Measurements from ENCODE around the gene DRAM2.
A peak's percentile ranks its signal among the peaks of the same experiment; 100 is the strongest.

The DRAM2 gene

GRCh38 chr1:111141245-111142220 lies 1.6 kb upstream of the DRAM2 start:
- H3K9me3 ChIP-seq (ENCODE audit: control insufficient read depth, insufficient read depth, low read depth, low read length): no peaks in the 10 kb centered on the region
- TF ChIP-seq PRDM1 (tag by site-specific recombination; IDR thresholded peaks at IDR 0.05) (0 out of 2 replicates have a peak, but pooled peaks have one; percentile 25), GFI1B (tag by site-specific recombination; IDR thresholded peaks at IDR 0.05) (no peak), FEZF1 (tag by site-specific recombination; IDR thresholded peaks at IDR 0.05) (peak; percentile 36; the same call in 1 of the 2 replicates), ZNF366 (tag by site-specific recombination; conservative IDR thresholded peaks at IDR 0.05) (0 out of 2 replicates have a peak, but pooled peaks have one; percentile 28), ZNF623 (tag by site-specific recombination; IDR thresholded peaks at IDR 0.05) (no peak), SCRT2 (tag by site-specific recombination; IDR thresholded peaks at IDR 0.05) (peak; percentile 86), SCRT1 (tag by site-specific recombination; IDR thresholded peaks at IDR 0.05; ENCODE audit: borderline replicate concordance) (0 out of 2 replicates have a peak, but pooled peaks have one; percentile 70)
- H3K27ac ChIP-seq (ENCODE audit: extremely low read depth, low read depth, low read length): no peak overlapping the region
- peaks cover 0 to 16% of the 10 kb centered on the region in 2 experiments; a peak in 2 of 3 replicates for H3K36me3 ChIP-seq (ENCODE audit: control insufficient read depth in 2 of 2, insufficient read depth in 1 of 2, low read length in 2 of 2)
- POLR2A ChIA-PET: no interaction called here
- peak overlapping the region; percentile 98 for H3K4me3 ChIP-seq (ENCODE audit: low read depth, low read length)
- CTCF ChIA-PET: interaction anchor here (0.7 kb wide), 1 partner anchor 133 kb away, joined by 3 read pairs; no protein-coding TSS in a partner anchor
- peaks cover 13% of the 10 kb centered on the region; the same call in 1 of the 2 replicates for H3K4me1 ChIP-seq (ENCODE audit: control insufficient read depth, insufficient read depth, low read length)

GRCh38 chr1:111140680-111140967 lies 731 bp upstream of the DRAM2 start:
- TF ChIP-seq ZNF530 (tag by site-specific recombination; IDR thresholded peaks at IDR 0.05; ENCODE audit: low read depth): no peak
- no peak for TF ChIP-seq ZNF791 (tag by site-specific recombination; IDR thresholded peaks at IDR 0.05)
- 0 out of 2 replicates have a peak, but pooled peaks have one; percentile 2 for TF ChIP-seq ZNF76 (tag by site-specific recombination; IDR thresholded peaks at IDR 0.05; ENCODE audit: borderline replicate concordance, low read depth)
- Histone ChIP-seq H3K9me3 (ENCODE audit: control insufficient read depth, insufficient read depth, low read depth, low read length) (no peaks in the 10 kb centered on the region), H3K4me3 (ENCODE audit: low read depth, low read length) (peak overlapping the region; percentile 98), H3K27ac (ENCODE audit: extremely low read depth, low read depth, low read length) (peak overlapping the region; percentile 92; the same call in 1 of the 2 replicates), H3K4me1 (ENCODE audit: control insufficient read depth, insufficient read depth, low read length) (peaks cover 13% of the 10 kb centered on the region; the same call in 1 of the 2 replicates), H3K36me3 (ENCODE audit: control insufficient read depth in 2 of 2, insufficient read depth in 1 of 2, low read length in 2 of 2) (peaks cover 4 to 23% of the 10 kb centered on the region in 2 experiments; a peak in 2 of 3 replicates)
- ChIA-PET POLR2A (no interaction called here), CTCF (no interaction called here)

- ChIA-PET CTCF (interaction anchor here (0.6 to 1.4 kb wide), 5 partner anchors 21 to 1524 kb away, joined by 3 to 5 read pairs (median 3); no protein-coding TSS in a partner anchor), POLR2A (interaction anchor here (0.5 to 1.6 kb wide), 4 partner anchors 21 to 480 kb away, joined by 3 to 6 read pairs (median 3); no protein-coding TSS in a partner anchor)
- Histone ChIP-seq H3K4me3 (ENCODE audit: low read depth, low read length) (peak overlapping the region; percentile 98), H3K4me1 (ENCODE audit: control insufficient read depth, insufficient read depth, low read length) (peaks cover 13% of the 10 kb centered on the region; the same call in 1 of the 2 replicates), H3K36me3 (ENCODE audit: control insufficient read depth in 2 of 2, insufficient read depth in 1 of 2, low read length in 2 of 2) (peaks cover 4 to 30% of the 10 kb centered on the region in 2 experiments; a peak in 2 of 3 replicates), H3K9me3 (ENCODE audit: control insufficient read depth, insufficient read depth, low read depth, low read length) (no peaks in the 10 kb centered on the region), H3K27ac (ENCODE audit: extremely low read depth, low read depth, low read length) (peak overlapping the region; percentile 92)
- no peak for TF ChIP-seq ZNF354C (tag by site-specific recombination; IDR thresholded peaks at IDR 0.05; ENCODE audit: borderline replicate concordance, low read depth)
- TF ChIP-seq GLIS1 (tag by site-specific recombination; IDR thresholded peaks at IDR 0.05): peak; percentile 53
- TF ChIP-seq MYNN (tag by site-specific recombination; IDR thresholded peaks at IDR 0.05; ENCODE audit: borderline replicate concordance): no peak
- TF ChIP-seq ZNF555 (tag by site-specific recombination; conservative IDR thresholded peaks at IDR 0.05): no peak
- no peak for TF ChIP-seq ZBTB7A (tag by site-specific recombination; IDR thresholded peaks at IDR 0.05; ENCODE audit: low read depth)
- no peak for TF ChIP-seq ZNF394 (tag by site-specific recombination; IDR thresholded peaks at IDR 0.05; ENCODE audit: borderline replicate concordance)
- no peak for TF ChIP-seq TSHZ1 (tag by site-specific recombination; IDR thresholded peaks at IDR 0.05; ENCODE audit: borderline replicate concordance)
- no peak for TF ChIP-seq ZNF157 (tag by site-specific recombination; IDR thresholded peaks at IDR 0.05)
- no peak for TF ChIP-seq ZNF140 (tag by site-specific recombination; IDR thresholded peaks at IDR 0.05)
- no peak for TF ChIP-seq ZBTB44 (tag by site-specific recombination; IDR thresholded peaks at IDR 0.05)
- TF ChIP-seq ZNF776 (tag by site-specific recombination; IDR thresholded peaks at IDR 0.05; ENCODE audit: borderline replicate concordance): no peak
These were observed 453 bp downstream of the DRAM2 start for GRCh38 chr1:111139324-111139955.

Measured in HEK293 (cell line).